Suprapubic skin (tissue), 4 donors: Measurements from ENCODE around the gene MSRB3.

ENCODE experiments used
- EP300 ChIP-seq: sonication (generic); formaldehyde crosslinking; IDR thresholded peaks from one replicate; pipeline ENCODE4 v1.6.1; 2017; ENCODE audit warnings: antibody characterized with exemption
- POLR2A ChIP-seq, 2 donors: fragments of 450-650 bp; IDR thresholded peaks; one replicate each; pipeline ENCODE4 v1.6.1; 2017; ENCODE audit warnings: antibody characterized with exemption in 2 of 2, mild to moderate bottlenecking in 2 of 2, moderate library complexity in 2 of 2
- POLR2AphosphoS5 ChIP-seq, 3 donors: sonication (generic); formaldehyde crosslinking; IDR thresholded peaks; one replicate each; pipeline ENCODE4 v1.6.1; 2017; ENCODE audit warnings: antibody characterized with exemption in 3 of 3

GRCh38 chr12:65276916-65277530 lies 1.5 kb upstream of the MSRB3 start:
- TF ChIP-seq POLR2AphosphoS5 (IDR thresholded peaks at IDR 0.05): no peak
- TF ChIP-seq POLR2A (IDR thresholded peaks at IDR 0.05): no peak
- TF ChIP-seq EP300: no peak
